DMS153 (cell line): ENCODE measurements around the gene TRIM14.
"Not testable (repeated sequence)": the region's sequence is repeated elsewhere in the genome, so short reads cannot be mapped to it uniquely, and the experiment has no call there.

Source experiments
- DNase-seq: peaks from one replicate; lab custom pipeline; 2025; lab: John Stamatoyannopoulos, UW

TRIM14 gene

GRCh38 chr9:98108531-98109031, 10.4 kb downstream of the TRIM14 start:
- no peak for DNase-seq

DNA sequence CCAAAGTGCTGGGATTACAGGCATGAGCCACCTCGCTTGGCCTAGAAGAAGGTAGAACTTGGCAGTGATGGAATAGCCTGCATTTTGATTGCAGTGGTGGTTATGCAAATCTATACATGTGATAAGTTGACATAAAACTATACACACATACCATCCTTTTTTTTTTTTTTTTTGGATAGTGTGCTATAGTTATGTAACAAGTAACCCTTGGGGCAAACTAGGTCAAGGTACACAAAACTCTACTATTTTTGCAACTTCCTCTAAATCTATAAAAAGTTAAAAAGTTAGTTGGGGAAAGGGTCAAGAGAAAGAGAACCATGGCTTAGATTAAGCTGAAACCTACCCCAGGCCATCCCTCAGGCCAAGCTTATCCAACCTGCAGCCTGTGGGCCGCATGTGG, 11.1 kb downstream of the TRIM14 start:
- DNase-seq: no peak

GRCh38 chr9:98105006-98105405, 14.0 kb downstream of the TRIM14 start:
- no peak for DNase-seq

GRCh38 chr9:98104445-98104881, 14.6 kb downstream of the TRIM14 start:
- DNase-seq: no peak

DNA sequence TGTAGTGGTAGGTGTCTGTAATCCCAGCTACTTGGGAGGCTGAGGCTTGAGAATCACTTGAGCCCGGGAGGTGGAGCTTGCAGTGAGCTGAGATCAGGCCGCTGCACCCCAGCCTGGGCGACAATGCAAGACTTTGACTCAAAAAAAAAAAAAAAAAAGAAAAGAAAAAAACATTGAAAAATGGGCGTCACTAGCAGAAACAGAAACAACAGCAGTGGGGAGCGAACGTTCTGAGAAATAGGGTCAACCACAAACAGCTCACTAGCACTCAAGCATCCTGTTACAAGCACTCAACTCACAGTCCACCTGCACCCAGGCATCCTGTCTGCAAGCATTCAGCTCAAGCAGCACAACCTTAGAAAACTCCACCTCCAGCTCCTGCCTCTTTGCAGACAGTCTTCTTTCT, 17.2 kb downstream of the TRIM14 start:
- peak; percentile 68 for DNase-seq

GRCh38 chr9:98101416-98101815, 17.6 kb downstream of the TRIM14 start:
- no peak for DNase-seq

DNA sequence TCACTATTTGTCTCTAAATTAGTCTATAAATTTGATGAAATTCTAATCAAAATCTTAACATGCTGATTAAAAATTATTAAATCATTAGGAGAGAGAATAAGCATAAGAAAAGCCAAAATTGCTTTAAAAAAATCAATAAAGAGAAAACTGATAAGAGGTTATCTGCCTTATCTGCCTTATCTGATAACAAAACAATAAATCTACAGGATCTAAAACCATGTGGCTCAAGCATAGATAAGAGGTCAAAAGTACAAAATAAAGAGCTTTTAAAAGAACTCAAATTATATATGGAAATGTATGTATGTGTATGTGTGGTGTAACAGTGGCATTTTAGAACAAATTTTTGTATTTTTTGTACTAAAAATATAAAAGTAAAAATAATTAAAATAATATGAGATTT, 18.6 kb downstream of the TRIM14 start:
- DNase-seq: no peak

DNA sequence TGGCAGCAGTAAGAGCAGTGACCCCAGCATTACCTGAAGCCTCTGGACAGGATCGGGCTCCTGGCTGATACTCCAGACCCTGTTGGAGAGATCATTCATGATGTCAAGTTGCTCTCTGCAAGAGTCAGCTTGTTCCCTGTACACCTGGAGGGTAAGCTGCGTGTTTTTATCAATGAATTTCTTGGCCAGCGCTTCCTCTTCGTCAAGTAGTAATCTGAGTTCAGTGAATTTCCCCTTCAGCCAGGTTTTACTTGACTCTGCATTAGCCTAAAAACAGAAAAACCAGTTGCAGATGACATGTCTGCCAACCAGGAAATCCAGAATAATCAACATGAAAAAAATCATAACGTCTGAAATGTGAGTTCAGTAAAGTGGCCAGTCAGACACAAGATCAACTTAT, 19.1 kb downstream of the TRIM14 start:
- DNase-seq: peak; percentile 50

DNA sequence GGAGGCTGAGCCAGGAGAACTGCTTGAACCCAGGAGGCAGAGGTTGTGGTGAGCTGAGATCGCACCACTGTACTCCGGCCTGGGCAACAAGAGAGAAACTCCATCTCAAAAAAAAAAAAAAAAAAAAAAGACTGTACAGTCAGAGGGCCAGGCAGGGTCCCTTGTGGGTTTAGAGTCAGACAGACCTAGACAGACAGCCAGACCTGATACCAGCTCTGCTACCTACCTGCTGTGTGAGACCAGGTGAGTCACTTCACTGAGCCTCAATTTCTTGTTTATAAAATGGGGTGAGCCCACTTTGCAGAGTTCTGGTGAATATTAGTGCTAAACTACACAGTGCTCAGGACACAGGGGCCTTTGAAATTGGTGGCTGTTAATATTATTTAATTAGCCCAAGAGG, 19.7 kb downstream of the TRIM14 start:
- no peak for DNase-seq

DNA sequence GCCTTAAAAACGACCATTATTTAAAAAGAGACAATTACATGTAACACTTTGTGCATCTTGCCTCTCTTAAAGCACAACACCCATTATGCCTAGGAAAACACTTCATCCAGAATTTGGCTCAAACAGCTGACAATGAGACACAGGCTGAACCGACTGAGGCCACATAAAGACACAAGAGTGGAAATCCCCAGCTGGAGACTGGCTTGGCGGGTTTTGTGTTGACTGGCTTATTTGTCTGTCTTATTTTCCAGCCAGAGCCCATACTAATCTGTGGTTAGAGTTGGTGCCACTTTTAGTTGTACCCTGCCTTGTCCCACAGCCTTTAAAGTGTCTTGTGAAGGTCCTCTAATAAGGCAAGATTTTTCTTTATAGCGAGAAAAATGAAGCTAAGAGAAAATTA, 21.2 kb downstream of the TRIM14 start:
- DNase-seq: peak; percentile 54

GRCh38 chr9:98096091-98096490, 22.9 kb downstream of the TRIM14 start:
- no peak for DNase-seq

DNA sequence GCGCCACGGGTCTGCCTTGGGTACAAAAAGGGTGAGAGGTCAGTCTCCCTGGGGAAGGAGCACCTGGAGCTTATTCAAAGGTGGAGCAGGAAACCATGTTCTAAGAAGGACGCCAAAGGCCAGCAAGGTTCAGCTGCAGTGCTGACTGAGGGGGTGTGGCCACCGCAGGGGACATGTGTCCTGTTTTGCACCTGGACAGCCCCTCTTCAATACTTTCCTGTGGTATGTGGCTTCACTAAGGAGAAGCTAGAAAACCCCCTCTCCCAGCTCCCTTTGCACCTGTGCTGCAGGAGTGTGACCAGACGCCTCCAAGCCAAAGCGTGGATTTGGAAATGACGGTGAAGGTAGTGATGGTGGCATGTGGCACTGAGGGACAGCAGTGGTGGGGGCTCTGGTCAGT, 23.6 kb downstream of the TRIM14 start:
- DNase-seq: no peak

GRCh38 chr9:98094851-98095250, 24.2 kb downstream of the TRIM14 start:
- DNase-seq: no peak

GRCh38 chr9:98094316-98094715, 24.7 kb downstream of the TRIM14 start:
- no peak for DNase-seq

GRCh38 chr9:98092613-98092931, 26.4 kb downstream of the TRIM14 start:
- no peak for DNase-seq

DNA sequence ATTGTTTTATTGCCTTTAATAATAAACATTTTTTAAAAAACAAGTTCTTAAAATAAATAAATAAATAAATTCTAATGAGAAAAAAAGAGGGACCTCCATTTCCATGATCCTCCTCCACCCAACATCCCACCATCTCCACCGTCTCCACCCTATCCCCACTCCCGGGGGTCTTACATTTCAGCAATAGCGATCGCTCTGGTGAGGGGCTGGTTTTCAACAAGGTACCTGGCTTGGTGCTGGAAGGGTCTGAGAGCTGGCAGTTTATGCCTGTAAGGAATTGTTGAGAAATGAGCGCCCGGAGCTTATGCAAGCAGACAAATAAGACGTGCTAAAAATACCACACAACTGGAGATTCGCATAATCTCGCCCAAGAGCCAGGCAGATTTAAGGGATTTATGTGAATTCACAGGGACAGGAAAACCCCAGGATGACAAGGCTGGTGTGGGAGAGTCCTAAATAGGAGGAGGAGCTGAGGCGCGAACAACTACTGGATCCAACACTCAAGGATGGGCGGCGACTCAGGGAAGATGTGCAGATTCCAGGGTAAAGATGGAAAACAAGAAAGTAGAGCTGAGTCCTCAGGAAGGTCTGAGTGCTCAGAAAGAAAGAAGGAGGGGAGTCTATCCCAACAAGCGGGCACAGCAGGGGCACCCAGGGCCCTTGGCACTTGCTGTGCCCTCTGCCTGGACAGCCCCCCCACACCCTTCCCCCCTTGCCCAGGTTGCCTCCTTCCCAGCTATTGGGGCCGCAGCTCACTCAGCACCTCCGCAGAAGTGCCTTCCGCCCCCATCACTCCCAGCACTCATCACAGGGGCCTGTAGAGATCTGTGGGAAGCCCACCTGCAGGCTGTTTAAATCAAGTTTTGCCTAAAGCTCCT, 27.0 kb downstream of the TRIM14 start:
- DNase-seq: no peak

DNA sequence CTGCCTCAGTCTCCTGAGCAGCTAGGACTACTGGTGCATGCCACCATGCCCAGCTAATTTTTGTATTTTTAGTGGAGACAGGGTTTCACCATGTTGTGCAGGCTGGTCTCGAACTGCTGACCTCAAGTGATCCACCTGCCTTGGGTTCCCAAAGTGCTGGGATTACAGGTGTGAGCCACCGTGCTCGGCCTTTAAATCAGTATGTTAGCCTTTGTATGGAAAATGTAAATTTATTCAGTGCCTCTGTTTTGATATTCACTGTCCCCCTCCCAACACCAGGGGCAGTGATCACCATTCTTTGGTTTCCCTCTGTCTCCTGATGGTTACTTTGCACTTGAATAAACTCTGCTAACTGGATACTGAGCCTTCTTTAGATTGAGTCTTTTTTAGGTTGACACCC, 28.3 kb downstream of the TRIM14 start:
- DNase-seq: not testable (repeated sequence)

- DNase-seq: peak; percentile 32
Measured at GRCh38 chr9:98087420-98088354, 31.3 kb downstream of the TRIM14 start.

- no peak for DNase-seq
Measured at GRCh38 chr9:98086461-98086860, 32.6 kb downstream of the TRIM14 start.

- no peak for DNase-seq
Measured at GRCh38 chr9:98085944-98086343, 33.1 kb downstream of the TRIM14 start.

DNA sequence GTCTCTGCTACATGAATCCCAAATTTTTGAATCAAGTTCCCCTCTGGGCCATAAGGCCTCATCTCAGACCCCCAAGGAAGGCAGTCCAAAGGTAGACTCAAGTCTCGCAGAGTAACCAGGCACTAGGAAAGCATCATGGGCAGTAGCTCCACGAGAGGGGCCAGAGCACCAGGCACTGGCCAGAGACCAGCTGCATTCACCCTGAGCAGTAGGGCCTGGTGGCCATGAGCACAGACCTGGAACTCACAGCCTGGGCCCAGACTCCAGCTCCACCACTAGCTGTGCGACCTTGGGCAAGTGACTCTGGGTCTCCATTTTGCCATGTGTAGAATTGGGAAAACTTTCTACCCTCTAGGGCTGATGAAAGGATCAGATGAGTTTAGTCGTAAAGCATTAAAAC, 34.0 kb downstream of the TRIM14 start:
- no peak for DNase-seq

DNA sequence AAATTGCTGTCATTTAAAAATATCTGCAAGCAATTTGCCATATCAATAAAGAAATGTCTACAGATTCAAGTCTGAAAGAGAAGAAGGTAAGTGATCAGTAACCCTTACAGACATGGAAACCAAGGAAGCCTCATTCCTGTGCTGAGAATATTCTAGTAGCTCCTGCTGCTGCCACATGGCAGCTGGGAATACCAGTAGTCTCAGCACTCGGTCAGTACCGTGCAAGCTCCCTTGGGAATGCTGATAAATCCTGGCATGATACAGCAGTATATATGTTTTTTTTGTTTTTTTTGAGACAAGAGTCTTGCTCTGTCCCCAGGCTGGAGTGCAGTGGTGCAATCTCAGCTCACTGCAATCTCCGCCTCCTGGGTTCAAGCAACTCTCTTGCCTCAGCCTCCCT, 34.6 kb downstream of the TRIM14 start:
- no peak for DNase-seq
